Measurements from ENCODE around the gene PCDHGC5. TPM values are rescaled to one million over a fixed set of nuclear protein-coding genes. Genes with fewer than 3 reads are reported as not detected.
A peak's percentile ranks its signal among the peaks of the same experiment; 100 is the strongest.

Gene PCDHGC5
- total RNA-seq, 3 donors from 2014 or later: 2.1 to 3.5 (median 3.3) TPM

DNA sequence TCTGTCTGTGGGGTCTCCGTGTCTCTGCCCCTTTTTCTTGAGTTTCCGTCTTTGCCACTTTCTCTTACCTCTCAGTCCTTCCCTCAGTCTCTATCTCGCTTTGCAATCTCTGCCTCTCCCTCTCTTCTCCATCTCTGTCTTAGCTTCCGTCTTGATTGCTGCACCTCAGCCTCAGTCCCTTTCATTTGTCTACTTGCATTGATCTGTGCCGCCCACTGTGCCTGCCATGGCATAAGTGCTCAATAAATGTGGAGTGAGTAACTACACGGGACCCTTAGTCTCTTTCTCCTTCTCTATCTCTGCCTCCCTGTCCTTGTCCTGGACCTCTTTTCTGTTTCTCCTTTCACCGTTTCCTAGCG lies 6.6 kb downstream of the PCDHGC5 start:
- Histone ChIP-seq H3K4me3 (no peak overlapping the region), H3K36me3 (no peaks in the 10 kb centered on the region), H3K27me3 (no peaks in the 10 kb centered on the region), H3K9me3 (no peaks in the 10 kb centered on the region), H3K4me1 (no peaks in the 10 kb centered on the region), H3K27ac (peak overlapping the region; percentile 68 to 82)
- intact Hi-C loops (cut with DNase I; ENCODE audit: low total_unique reads): no loop called here
- no peak for DNase-seq (ENCODE audit: low spot score in 2 of 2)
- TF ChIP-seq POLR2AphosphoS5 (IDR thresholded peaks at IDR 0.05): no peak
- TF ChIP-seq, protein P1, sequence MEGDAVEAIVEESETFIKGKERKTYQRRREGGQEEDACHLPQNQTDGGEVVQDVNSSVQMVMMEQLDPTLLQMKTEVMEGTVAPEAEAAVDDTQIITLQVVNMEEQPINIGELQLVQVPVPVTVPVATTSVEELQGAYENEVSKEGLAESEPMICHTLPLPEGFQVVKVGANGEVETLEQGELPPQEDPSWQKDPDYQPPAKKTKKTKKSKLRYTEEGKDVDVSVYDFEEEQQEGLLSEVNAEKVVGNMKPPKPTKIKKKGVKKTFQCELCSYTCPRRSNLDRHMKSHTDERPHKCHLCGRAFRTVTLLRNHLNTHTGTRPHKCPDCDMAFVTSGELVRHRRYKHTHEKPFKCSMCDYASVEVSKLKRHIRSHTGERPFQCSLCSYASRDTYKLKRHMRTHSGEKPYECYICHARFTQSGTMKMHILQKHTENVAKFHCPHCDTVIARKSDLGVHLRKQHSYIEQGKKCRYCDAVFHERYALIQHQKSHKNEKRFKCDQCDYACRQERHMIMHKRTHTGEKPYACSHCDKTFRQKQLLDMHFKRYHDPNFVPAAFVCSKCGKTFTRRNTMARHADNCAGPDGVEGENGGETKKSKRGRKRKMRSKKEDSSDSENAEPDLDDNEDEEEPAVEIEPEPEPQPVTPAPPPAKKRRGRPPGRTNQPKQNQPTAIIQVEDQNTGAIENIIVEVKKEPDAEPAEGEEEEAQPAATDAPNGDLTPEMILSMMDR (IDR thresholded peaks at IDR 0.05): no peak
- no peak for TF ChIP-seq POLR2A (IDR thresholded peaks at IDR 0.05)

DNA sequence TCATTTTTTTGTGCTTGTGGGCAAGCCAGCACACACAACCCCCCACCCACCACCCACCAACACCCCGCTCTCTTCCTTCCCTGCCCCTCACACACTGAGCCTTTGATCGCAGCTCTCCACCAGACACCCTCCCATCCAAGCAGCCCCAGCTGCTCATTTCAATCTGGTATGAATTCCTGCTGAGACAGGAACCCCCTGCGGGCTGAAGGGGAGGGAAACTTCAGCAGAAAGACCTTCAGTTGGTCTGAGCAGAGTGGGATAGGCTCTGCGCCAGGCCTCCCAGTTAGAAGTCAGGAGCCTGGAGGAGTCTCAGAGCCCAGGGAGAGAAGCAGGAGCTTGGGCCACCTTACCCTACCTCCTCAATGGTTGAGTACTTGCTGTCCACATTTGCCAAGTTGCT lies 7.2 kb downstream of the PCDHGC5 start:
- TF ChIP-seq POLR2AphosphoS5 (IDR thresholded peaks at IDR 0.05) (no peak), POLR2A (IDR thresholded peaks at IDR 0.05) (no peak)
- TF ChIP-seq, protein P1 (IDR thresholded peaks at IDR 0.05): no peak
- H3K4me1 ChIP-seq: no peaks in the 10 kb centered on the region
- H3K9me3 ChIP-seq: no peaks in the 10 kb centered on the region
- DNase-seq (ENCODE audit: low spot score in 2 of 2): peak in 1 of 2 donors; percentile 57
- H3K4me3 ChIP-seq: no peak overlapping the region
- no peaks in the 10 kb centered on the region for H3K27me3 ChIP-seq
- intact Hi-C loops (cut with DNase I; ENCODE audit: low total_unique reads): no loop called here
- peak overlapping the region; percentile 25 to 68 for H3K27ac ChIP-seq
- H3K36me3 ChIP-seq: no peaks in the 10 kb centered on the region

DNA sequence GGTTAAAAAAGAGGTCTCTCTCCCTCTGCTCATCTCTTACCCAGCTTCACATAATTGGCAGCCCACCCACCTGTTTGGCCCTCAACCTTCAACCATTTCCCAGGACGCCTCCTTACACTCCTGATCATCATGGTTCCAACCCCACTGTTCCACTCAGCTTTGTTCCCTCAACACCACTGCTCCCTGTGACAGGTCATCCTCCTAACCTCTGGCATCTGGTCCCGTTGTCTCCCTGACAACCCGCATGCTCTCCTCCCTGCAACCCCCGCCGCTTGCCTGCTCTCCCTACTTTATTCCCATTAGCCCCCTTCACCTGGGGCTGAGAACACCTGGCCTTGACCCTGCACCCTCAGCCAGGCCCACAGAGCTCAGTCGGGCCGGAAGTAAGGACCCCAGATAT lies 12.9 kb downstream of the PCDHGC5 start:
- Histone ChIP-seq H3K4me3 (no peak overlapping the region), H3K36me3 (no peaks in the 10 kb centered on the region), H3K4me1 (no peaks in the 10 kb centered on the region), H3K27ac (no peak overlapping the region), H3K27me3 (no peaks in the 10 kb centered on the region), H3K9me3 (no peaks in the 10 kb centered on the region)
- no peak for DNase-seq (ENCODE audit: low spot score in 2 of 2)
- intact Hi-C loops (cut with DNase I; ENCODE audit: low total_unique reads): no loop called here
- TF ChIP-seq, protein P1 (IDR thresholded peaks at IDR 0.05): no peak
- TF ChIP-seq POLR2AphosphoS5 (IDR thresholded peaks at IDR 0.05) (no peak), POLR2A (IDR thresholded peaks at IDR 0.05) (no peak)

DNA sequence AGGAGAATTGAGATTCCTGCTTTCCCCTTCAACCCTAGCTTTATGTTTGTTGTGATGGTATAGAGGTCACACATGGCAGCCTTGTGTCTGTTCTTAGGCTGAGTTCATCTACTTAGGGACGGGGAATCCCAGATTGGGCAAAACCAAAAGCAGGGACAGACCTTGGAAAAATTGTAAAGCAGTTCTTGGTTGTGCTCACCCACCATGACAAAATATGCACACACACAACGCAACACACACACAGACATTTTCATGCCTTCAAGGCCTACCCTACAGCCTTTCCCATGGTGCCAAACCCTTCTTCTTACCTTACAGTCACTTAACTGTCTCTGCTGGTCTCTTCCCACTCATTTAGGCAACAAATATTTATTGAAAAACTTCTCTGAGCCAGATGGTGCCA lies 14.8 kb downstream of the PCDHGC5 start:
- Histone ChIP-seq H3K36me3 (no peaks in the 10 kb centered on the region), H3K9me3 (no peaks in the 10 kb centered on the region), H3K4me3 (no peak overlapping the region), H3K4me1 (peaks cover 5 to 14% of the 10 kb centered on the region in 2 donors), H3K27ac (no peak overlapping the region), H3K27me3 (no peaks in the 10 kb centered on the region)
- intact Hi-C loops (cut with DNase I; ENCODE audit: low total_unique reads): no loop called here
- DNase-seq (ENCODE audit: low spot score in 2 of 2): no peak
- TF ChIP-seq, protein P1 (IDR thresholded peaks at IDR 0.05): no peak
- TF ChIP-seq POLR2AphosphoS5 (IDR thresholded peaks at IDR 0.05): no peak

DNA sequence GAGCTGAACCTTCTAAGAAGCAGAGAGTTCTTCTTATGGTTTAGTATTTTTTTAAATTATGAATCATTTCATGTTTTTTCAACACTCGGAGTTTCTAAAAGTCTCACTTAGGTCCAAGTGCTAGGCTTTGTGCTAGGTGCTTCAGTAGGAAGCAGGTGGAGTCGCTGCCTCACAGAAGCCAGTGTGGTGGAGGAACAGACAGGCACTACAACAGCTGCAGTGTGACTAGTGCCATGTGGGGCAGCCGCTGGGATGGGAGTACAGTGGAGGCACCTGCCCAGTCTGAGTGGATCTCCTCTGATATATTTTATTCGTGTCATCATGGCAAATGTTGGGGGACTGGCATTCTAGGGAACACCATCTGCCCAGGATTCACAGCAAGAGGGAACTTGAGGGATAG lies 15.3 kb downstream of the PCDHGC5 start:
- DNase-seq (ENCODE audit: low spot score in 2 of 2): no peak
- intact Hi-C loops (cut with DNase I; ENCODE audit: low total_unique reads): no loop called here
- Histone ChIP-seq H3K4me1 (peaks cover 5 to 15% of the 10 kb centered on the region in 2 donors), H3K27ac (no peak overlapping the region), H3K4me3 (no peak overlapping the region), H3K36me3 (no peaks in the 10 kb centered on the region), H3K27me3 (no peaks in the 10 kb centered on the region), H3K9me3 (no peaks in the 10 kb centered on the region)
- TF ChIP-seq, protein P1 (IDR thresholded peaks at IDR 0.05): no peak
- TF ChIP-seq POLR2AphosphoS5 (IDR thresholded peaks at IDR 0.05) (no peak), POLR2A (IDR thresholded peaks at IDR 0.05) (no peak)

Measured in breast epithelium (tissue), 4 donors.